Measurements from ENCODE around the gene HELZ. TPM values are rescaled to one million over a fixed set of nuclear protein-coding genes. Genes with fewer than 3 reads are reported as not detected.

Gene HELZ
- total RNA-seq, 1 experiment from 2014 or later = 49.8 TPM

GRCh38 chr17:67151717-67152116 is 93.3 kb downstream of the HELZ start:
- H4K20me1 ChIP-seq (ENCODE audit: control insufficient read depth, insufficient read depth, insufficient read length) = no peaks in the 10 kb centered on the region
- H4K8ac ChIP-seq (replicated peaks; ENCODE audit: insufficient read length, low read depth, low read length) = no peak overlapping the region
- no peak overlapping the region for H3K27ac ChIP-seq (ENCODE audit: insufficient read length, low read depth, low read length)
- H3K27me3 Mint-ChIP-seq (ENCODE audit: low read depth) = no peaks in the 10 kb centered on the region
- WGBS (ENCODE audit: extremely low coverage, insufficient read length, low lambda C conversion rate) = no CpG with 5 or more reads among the region's 2 CpGs
- no peak overlapping the region for H3T11ph ChIP-seq (ENCODE audit: low read length)
- no peak overlapping the region for H3K4me2 ChIP-seq (ENCODE audit: insufficient read depth, insufficient read length, low read length)
- no peaks in the 10 kb centered on the region for H3K79me2 ChIP-seq (ENCODE audit: insufficient read depth, low read length)
- no peak overlapping the region for H2AFZ ChIP-seq (ENCODE audit: low read length)
- no peaks in the 10 kb centered on the region for H3K79me1 ChIP-seq (ENCODE audit: insufficient read depth, low read depth, low read length, poor library complexity, severe bottlenecking)
- H3K18ac ChIP-seq (ENCODE audit: insufficient read length, low read depth, low read length) = no peak overlapping the region
- H3K4ac ChIP-seq (ENCODE audit: low read depth, low read length) = no peak overlapping the region
- no peak overlapping the region for H3K14ac ChIP-seq (ENCODE audit: insufficient read depth, low read length)
- no peaks in the 10 kb centered on the region for H3K4me1 ChIP-seq (ENCODE audit: insufficient read depth, low read length)
- no peak overlapping the region for H2AK5ac ChIP-seq (ENCODE audit: insufficient read length, low read length)
- no peaks in the 10 kb centered on the region for H3K9me3 Mint-ChIP-seq
- peaks cover 4 to 30% (median 21%) of the 10 kb centered on the region in 3 experiments; a peak in 5 of 7 replicates for H3K36me3 Mint-ChIP-seq (ENCODE audit: insufficient read depth in 1 of 3, low read depth in 3 of 3)
- no peak overlapping the region for H2BK15ac ChIP-seq (ENCODE audit: low read depth, low read length)
- H2BK12ac ChIP-seq (ENCODE audit: insufficient read length, low read depth, low read length) = no peak overlapping the region
- no peak overlapping the region for H2BK5ac ChIP-seq (ENCODE audit: insufficient read length, low read length)
- no peak overlapping the region for H4K5ac ChIP-seq (ENCODE audit: insufficient read length, low read depth, low read length)
- no peak overlapping the region for H3K9ac ChIP-seq (ENCODE audit: extremely low read depth, insufficient read length, low read length)
- no peak overlapping the region for H2BK20ac ChIP-seq (ENCODE audit: low read depth, low read length, poor library complexity, severe bottlenecking)
- no peaks in the 10 kb centered on the region for H3K9me3 ChIP-seq (ENCODE audit: control insufficient read depth, low read depth, low read length)
- no peaks in the 10 kb centered on the region for H3K23me2 ChIP-seq (ENCODE audit: insufficient read length, low read depth, low read length, poor library complexity, severe bottlenecking)
- H3K4me1 Mint-ChIP-seq = peaks cover 4 to 16% of the 10 kb centered on the region in 2 experiments
- H3K27ac Mint-ChIP-seq = peak overlapping the region; percentile 0 to 24 (median 17); a peak in 3 of 7 replicates
- DNase-seq = no peak
- no peak overlapping the region for H3K4me3 Mint-ChIP-seq
- H3K23ac ChIP-seq (ENCODE audit: insufficient read length, low read depth, low read length) = no peak overlapping the region
- H4K91ac ChIP-seq (ENCODE audit: insufficient read length, low read depth, low read length) = no peak overlapping the region
- TF ChIP-seq, protein P1, sequence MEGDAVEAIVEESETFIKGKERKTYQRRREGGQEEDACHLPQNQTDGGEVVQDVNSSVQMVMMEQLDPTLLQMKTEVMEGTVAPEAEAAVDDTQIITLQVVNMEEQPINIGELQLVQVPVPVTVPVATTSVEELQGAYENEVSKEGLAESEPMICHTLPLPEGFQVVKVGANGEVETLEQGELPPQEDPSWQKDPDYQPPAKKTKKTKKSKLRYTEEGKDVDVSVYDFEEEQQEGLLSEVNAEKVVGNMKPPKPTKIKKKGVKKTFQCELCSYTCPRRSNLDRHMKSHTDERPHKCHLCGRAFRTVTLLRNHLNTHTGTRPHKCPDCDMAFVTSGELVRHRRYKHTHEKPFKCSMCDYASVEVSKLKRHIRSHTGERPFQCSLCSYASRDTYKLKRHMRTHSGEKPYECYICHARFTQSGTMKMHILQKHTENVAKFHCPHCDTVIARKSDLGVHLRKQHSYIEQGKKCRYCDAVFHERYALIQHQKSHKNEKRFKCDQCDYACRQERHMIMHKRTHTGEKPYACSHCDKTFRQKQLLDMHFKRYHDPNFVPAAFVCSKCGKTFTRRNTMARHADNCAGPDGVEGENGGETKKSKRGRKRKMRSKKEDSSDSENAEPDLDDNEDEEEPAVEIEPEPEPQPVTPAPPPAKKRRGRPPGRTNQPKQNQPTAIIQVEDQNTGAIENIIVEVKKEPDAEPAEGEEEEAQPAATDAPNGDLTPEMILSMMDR (conservative IDR thresholded peaks at IDR 0.05) = no peak
- no peak overlapping the region for H2BK120ac ChIP-seq (ENCODE audit: low read depth, low read length, poor library complexity, severe bottlenecking)
- no peaks in the 10 kb centered on the region for H3K27me3 ChIP-seq (ENCODE audit: insufficient read depth, low read length)
- no peak overlapping the region for H3K56ac ChIP-seq (ENCODE audit: insufficient read length, low read depth, low read length)

All from H9 (cell line).